ENCODE measurements around the gene MYL12B.
"Not testable (repeated sequence)": the region's sequence is repeated elsewhere in the genome, so short reads cannot be mapped to it uniquely, and the experiment has no call there.

The MYL12B gene

GRCh38 chr18:3263132-3263700, 1.3 kb downstream of the MYL12B start:
- no peak for DNase-seq

- no peak for DNase-seq
These were observed 2.4 kb downstream of the MYL12B start for GRCh38 chr18:3264362-3264761.

- DNase-seq: no peak
These were observed 3.7 kb downstream of the MYL12B start for GRCh38 chr18:3265564-3266033.

- no peak for DNase-seq
These were observed 4.2 kb downstream of the MYL12B start for GRCh38 chr18:3266062-3266608.

- DNase-seq: no peak
These were observed 6.4 kb downstream of the MYL12B start for GRCh38 chr18:3268306-3268705.

- no peak for DNase-seq
These were observed 7.4 kb downstream of the MYL12B start for GRCh38 chr18:3269241-3269913.

- no peak for DNase-seq
These were observed 8.0 kb downstream of the MYL12B start for GRCh38 chr18:3269914-3270299.

GRCh38 chr18:3273042-3273441, 11.1 kb downstream of the MYL12B start:
- no peak for DNase-seq

GRCh38 chr18:3277643-3278213, 15.8 kb downstream of the MYL12B start:
- DNase-seq: not testable (repeated sequence)

- no peak for DNase-seq
These were observed 17.6 kb downstream of the MYL12B start for GRCh38 chr18:3279201-3280185.

- no peak for DNase-seq
These were observed 19.8 kb downstream of the MYL12B start for GRCh38 chr18:3281456-3282400.

GRCh38 chr18:3283253-3283863, 21.4 kb downstream of the MYL12B start:
- DNase-seq: no peak

- no peak for DNase-seq
These were observed 22.0 kb downstream of the MYL12B start for GRCh38 chr18:3283908-3284307.

- DNase-seq: no peak
These were observed 22.6 kb downstream of the MYL12B start for GRCh38 chr18:3284501-3284900.

GRCh38 chr18:3286159-3286558, 24.2 kb downstream of the MYL12B start:
- DNase-seq: no peak

GRCh38 chr18:3293196-3293951, 31.4 kb downstream of the MYL12B start:
- DNase-seq: no peak

GRCh38 chr18:3294435-3295080, 32.6 kb downstream of the MYL12B start:
- no peak for DNase-seq

GRCh38 chr18:3297025-3297984, 35.4 kb downstream of the MYL12B start:
- no peak for DNase-seq

- no peak for DNase-seq
These were observed 42.9 kb downstream of the MYL12B start for GRCh38 chr18:3304832-3305231.

Data from T1000 (cell line).